ENCODE data around the gene RELN.

DNA sequence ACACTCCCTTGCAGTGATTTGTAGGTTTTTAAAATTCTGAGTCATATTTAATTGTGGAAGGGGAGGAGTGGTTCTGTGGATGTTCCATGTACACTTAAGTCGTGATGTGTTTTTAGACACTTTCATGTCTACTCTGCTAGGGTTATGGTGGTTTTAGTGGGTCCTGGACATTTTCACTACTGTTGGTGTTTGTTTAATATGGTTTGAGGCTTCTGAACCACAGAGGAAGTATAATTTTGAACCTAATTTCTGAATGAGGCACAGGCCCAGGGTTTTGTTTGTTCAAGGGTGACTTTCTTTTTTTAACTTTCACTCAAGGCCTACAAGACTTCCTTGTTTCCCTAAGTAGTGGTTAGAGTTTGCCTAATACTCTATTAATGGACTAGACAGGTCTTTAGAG, 556.7 kb downstream of the RELN start:
- TF ChIP-seq POU2F2 (IDR thresholded peaks at IDR 0.05; ENCODE audit: borderline replicate concordance, low read depth, low read length) (no peak), ESRRA (IDR thresholded peaks at IDR 0.05; ENCODE audit: low read length) (no peak), CHD1 (IDR thresholded peaks at IDR 0.05; ENCODE audit: low read depth, low read length) (no peak), YY1 (IDR thresholded peaks at IDR 0.05; ENCODE audit: low read depth, low read length) (no peak), SREBF1 (IDR thresholded peaks at IDR 0.05; ENCODE audit: low read length) (no peak), HDAC6 (IDR thresholded peaks at IDR 0.05; ENCODE audit: unreplicated experiment) (no peak), EP300 (IDR thresholded peaks at IDR 0.05; ENCODE audit: borderline replicate concordance in 1 of 2, control insufficient read depth in 1 of 2, low read depth in 2 of 2, low read length in 2 of 2) (no peak), JUND (IDR thresholded peaks at IDR 0.05; ENCODE audit: low read depth, low read length) (no peak)
- TF ChIP-seq, protein P1, sequence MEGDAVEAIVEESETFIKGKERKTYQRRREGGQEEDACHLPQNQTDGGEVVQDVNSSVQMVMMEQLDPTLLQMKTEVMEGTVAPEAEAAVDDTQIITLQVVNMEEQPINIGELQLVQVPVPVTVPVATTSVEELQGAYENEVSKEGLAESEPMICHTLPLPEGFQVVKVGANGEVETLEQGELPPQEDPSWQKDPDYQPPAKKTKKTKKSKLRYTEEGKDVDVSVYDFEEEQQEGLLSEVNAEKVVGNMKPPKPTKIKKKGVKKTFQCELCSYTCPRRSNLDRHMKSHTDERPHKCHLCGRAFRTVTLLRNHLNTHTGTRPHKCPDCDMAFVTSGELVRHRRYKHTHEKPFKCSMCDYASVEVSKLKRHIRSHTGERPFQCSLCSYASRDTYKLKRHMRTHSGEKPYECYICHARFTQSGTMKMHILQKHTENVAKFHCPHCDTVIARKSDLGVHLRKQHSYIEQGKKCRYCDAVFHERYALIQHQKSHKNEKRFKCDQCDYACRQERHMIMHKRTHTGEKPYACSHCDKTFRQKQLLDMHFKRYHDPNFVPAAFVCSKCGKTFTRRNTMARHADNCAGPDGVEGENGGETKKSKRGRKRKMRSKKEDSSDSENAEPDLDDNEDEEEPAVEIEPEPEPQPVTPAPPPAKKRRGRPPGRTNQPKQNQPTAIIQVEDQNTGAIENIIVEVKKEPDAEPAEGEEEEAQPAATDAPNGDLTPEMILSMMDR (IDR thresholded peaks at IDR 0.05 in 2 of 3, conservative IDR thresholded peaks at IDR 0.05 in 1 of 3; ENCODE audit: control insufficient read depth in 2 of 3, extremely low read depth in 1 of 3, insufficient read depth in 1 of 3, low read depth in 3 of 3, low read length in 3 of 3): no peak
- TF ChIP-seq, protein P2, sequence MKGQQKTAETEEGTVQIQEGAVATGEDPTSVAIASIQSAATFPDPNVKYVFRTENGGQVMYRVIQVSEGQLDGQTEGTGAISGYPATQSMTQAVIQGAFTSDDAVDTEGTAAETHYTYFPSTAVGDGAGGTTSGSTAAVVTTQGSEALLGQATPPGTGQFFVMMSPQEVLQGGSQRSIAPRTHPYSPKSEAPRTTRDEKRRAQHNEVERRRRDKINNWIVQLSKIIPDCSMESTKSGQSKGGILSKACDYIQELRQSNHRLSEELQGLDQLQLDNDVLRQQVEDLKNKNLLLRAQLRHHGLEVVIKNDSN (IDR thresholded peaks at IDR 0.05; ENCODE audit: borderline replicate concordance, extremely low read length, insufficient read depth, low read depth, low read length): no peak

Data from GM12878 (cell line).